GM19467 (cell line): Measurements from ENCODE around the gene TEX19.
"Not testable (repeated sequence)": the region's sequence is repeated elsewhere in the genome, so short reads cannot be mapped to it uniquely, and the experiment has no call there.

Source experiments
- ATAC-seq: cut with Tn5 transposase; IDR thresholded peaks from one replicate; pipeline ENCODE4 v1.9.1; 2021; ENCODE audit warnings: mild to moderate bottlenecking, moderate library complexity; ENCODE audit not compliant: unreplicated experiment

TEX19 gene

GRCh38 chr17:82334204-82334621 is 24.8 kb upstream of the TEX19 start:
- no peak for ATAC-seq

- ATAC-seq = no peak
Observed at GRCh38 chr17:82334622-82335394, 24.2 kb upstream of the TEX19 start.

- no peak for ATAC-seq
Observed at GRCh38 chr17:82338858-82339633, 20.0 kb upstream of the TEX19 start.

- ATAC-seq = no peak
Observed at GRCh38 chr17:82339634-82340580, 19.1 kb upstream of the TEX19 start.

- ATAC-seq = no peak
Observed at GRCh38 chr17:82342361-82343079, 16.5 kb upstream of the TEX19 start.

- ATAC-seq = no peak
Observed at GRCh38 chr17:82343560-82343959, 15.5 kb upstream of the TEX19 start.

GRCh38 chr17:82344175-82344907 is 14.7 kb upstream of the TEX19 start:
- ATAC-seq = no peak

- ATAC-seq = no peak
Observed at GRCh38 chr17:82345151-82345976, 13.7 kb upstream of the TEX19 start.

- ATAC-seq = no peak
Observed at GRCh38 chr17:82346342-82347300, 12.4 kb upstream of the TEX19 start.

- not testable (repeated sequence) for ATAC-seq
Observed at GRCh38 chr17:82347994-82348393, 11.1 kb upstream of the TEX19 start.

- ATAC-seq = no peak
Observed at GRCh38 chr17:82348434-82348833, 10.6 kb upstream of the TEX19 start.

- no peak for ATAC-seq
Observed at GRCh38 chr17:82348866-82349265, 10.2 kb upstream of the TEX19 start.

GRCh38 chr17:82349287-82349701 is 9.8 kb upstream of the TEX19 start:
- ATAC-seq = no peak

- no peak for ATAC-seq
Observed at GRCh38 chr17:82350182-82351030, 8.6 kb upstream of the TEX19 start.

- ATAC-seq = peak; percentile 61
Observed at GRCh38 chr17:82351254-82351712, 7.8 kb upstream of the TEX19 start.

- peak; percentile 38 for ATAC-seq
Observed at GRCh38 chr17:82351713-82352488, 7.1 kb upstream of the TEX19 start.
